ENCODE results near the gene SRRM3.

- TF ChIP-seq RAD21 (CRISPR knock-in tag; conservative IDR thresholded peaks at IDR 0.05 in 1 of 2, IDR thresholded peaks at IDR 0.05 in 1 of 2) (no peak), MAZ (CRISPR knock-in tag; conservative IDR thresholded peaks at IDR 0.05 in 1 of 2, IDR thresholded peaks at IDR 0.05 in 1 of 2) (no peak), HNRNPK (IDR thresholded peaks at IDR 0.05; ENCODE audit: low read depth, low read length, poor library complexity, severe bottlenecking) (no peak), LCOR (CRISPR knock-in tag; IDR thresholded peaks at IDR 0.05) (no peak), SMAD4 (CRISPR knock-in tag; conservative IDR thresholded peaks at IDR 0.05) (no peak), JUN (IDR thresholded peaks at IDR 0.05; ENCODE audit: borderline replicate concordance, low read depth, low read length) (no peak), JUN (CRISPR knock-in tag; IDR thresholded peaks at IDR 0.05; ENCODE audit: borderline replicate concordance) (no peak)
- TF ChIP-seq, protein P1, sequence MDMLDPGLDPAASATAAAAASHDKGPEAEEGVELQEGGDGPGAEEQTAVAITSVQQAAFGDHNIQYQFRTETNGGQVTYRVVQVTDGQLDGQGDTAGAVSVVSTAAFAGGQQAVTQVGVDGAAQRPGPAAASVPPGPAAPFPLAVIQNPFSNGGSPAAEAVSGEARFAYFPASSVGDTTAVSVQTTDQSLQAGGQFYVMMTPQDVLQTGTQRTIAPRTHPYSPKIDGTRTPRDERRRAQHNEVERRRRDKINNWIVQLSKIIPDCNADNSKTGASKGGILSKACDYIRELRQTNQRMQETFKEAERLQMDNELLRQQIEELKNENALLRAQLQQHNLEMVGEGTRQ (CRISPR knock-in tag; IDR thresholded peaks at IDR 0.05) = peak; percentile 59
Measured at GRCh38 chr7:76232698-76233097, 31.0 kb downstream of the SRRM3 start.

All from K562 (cell line).